HCT116 (cell line): ENCODE measurements around the gene PHACTR1. TPM values are rescaled to one million over a fixed set of nuclear protein-coding genes. Genes with fewer than 3 reads are reported as not detected.

ENCODE experiments used
- ATAC-seq: fragments of 200-7000 bp; cut with Tn5 transposase; 2 replicates; pipeline ENCODE4 v1.9.1; 2020; ENCODE audit warnings: mild to moderate bottlenecking, moderate library complexity
- BruUV-seq: library from RNA; stranded (reverse); fragments of 400-500 nt; replicated peaks from 2 replicates; lab custom pipeline; 2021; lab: Mats Ljungman, UMichigan
- CTCF ChIA-PET: fragments of 300-600 bp; sonication (Branson Sonifier 250); formaldehyde crosslinking; loops from one replicate; lab custom pipeline; 2021; ENCODE audit warnings: antibody characterized with exemption; lab: Charles Lee
- POLR2A ChIA-PET: fragments of 300-600, 350-600 bp; sonication (Branson Sonifier 250); formaldehyde crosslinking; loops from one replicate; lab custom pipeline; 2021; ENCODE audit warnings: antibody characterized with exemption; lab: Charles Lee
- RAD21 ChIA-PET, 2 experiments: fragments of 300-600 bp; sonication (Branson Sonifier 250); formaldehyde crosslinking; loops; one replicate each; lab custom pipeline; 2023; ENCODE audit warnings: low total read pairs in 2 of 2; ENCODE audit not compliant: uncharacterized antibody in 2 of 2, unreplicated experiment in 2 of 2, low non-redundant PET in 1 of 2; lab: Charles Lee
- DNase-seq: peaks from one replicate; pipeline ENCODE4 v3.0.0-alpha.2; 2010; ENCODE audit warnings: low read depth, low spot score
- H2AFZ ChIP-seq: fragments of 200-600 bp; shearing (Covaris generic), sonication (generic); 2 replicates; pipeline ENCODE4 v1.6.1; 2017; ENCODE audit warnings: low read depth, mixed run types, mixed read lengths, antibody characterized with exemption, low read length; ENCODE audit not compliant: poor library complexity, severe bottlenecking
- H3K27ac ChIP-seq: 2 replicates; pipeline ENCODE4 v1.5.1; 2012; ENCODE audit warnings: low read depth, low read length
- H3K27me3 ChIP-seq: fragments of 200-600 bp; sonication (generic); 2 replicates; pipeline ENCODE4 v1.6.1; 2016; ENCODE audit warnings: mixed run types, low read length, mixed read lengths; ENCODE audit not compliant: insufficient read depth
- H3K36me3 ChIP-seq, 2 experiments: fragments of 200-500 bp in 1 of 2; fragments of 200-600 bp in 1 of 2; sonication (Bioruptor generic) in 1 of 2; sonication (generic) in 1 of 2; 2 replicates each; pipeline versions ENCODE4 v1.5.1 to v1.6.1; 2014 to 2016; ENCODE audit warnings: low read length in 2 of 2, inconsistent platforms in 1 of 2, mixed read lengths in 1 of 2, mixed run types in 1 of 2; ENCODE audit not compliant: insufficient read depth in 2 of 2, control insufficient read depth in 1 of 2
- H3K4me1 ChIP-seq, 2 experiments: fragments of 200-600 bp in 1 of 2; sonication (generic) in 1 of 2; 2 replicates each; pipeline versions ENCODE4 v1.5.1 to v1.6.1; 2012 to 2017; ENCODE audit warnings: low read length in 2 of 2, inconsistent platforms in 1 of 2, mild to moderate bottlenecking in 1 of 2, mixed read lengths in 1 of 2, mixed run types in 1 of 2, moderate library complexity in 1 of 2; ENCODE audit not compliant: insufficient read depth in 2 of 2, control insufficient read depth in 1 of 2
- H3K4me2 ChIP-seq: fragments of 200-600 bp; sonication (generic); 2 replicates; pipeline ENCODE4 v1.6.1; 2017; ENCODE audit warnings: mixed run types, low read length, mixed read lengths
- H3K4me3 ChIP-seq, 2 experiments: fragments of 200-600 bp in 1 of 2; sonication (generic) in 1 of 2; replicated peaks in 1 of 2; 2 replicates each; pipeline ENCODE4 v1.5.1; 2011 to 2016; ENCODE audit warnings: low read length in 2 of 2, control low read depth in 1 of 2, low read depth in 1 of 2, mild to moderate bottlenecking in 1 of 2, mixed read lengths in 1 of 2, mixed run types in 1 of 2
- H3K79me2 ChIP-seq: fragments of 200-600 bp; sonication (generic); 2 replicates; pipeline ENCODE4 v1.6.1; 2017; ENCODE audit warnings: mild to moderate bottlenecking, mixed run types, low read length, moderate library complexity, mixed read lengths; ENCODE audit not compliant: insufficient read depth
- H3K9ac ChIP-seq: fragments of 200-600 bp; sonication (generic); 2 replicates; pipeline ENCODE4 v1.6.1; 2016; ENCODE audit warnings: low read length, mixed read lengths
- H3K9me2 ChIP-seq: fragments of 200-600 bp; sonication (generic), shearing (Covaris generic); 2 replicates; pipeline ENCODE4 v1.6.1; 2017; ENCODE audit warnings: mixed run types, mild to moderate bottlenecking, moderate library complexity; ENCODE audit not compliant: insufficient read depth
- H3K9me3 ChIP-seq, 2 experiments: fragments of 200-500 bp in 1 of 2; fragments of 200-600 bp in 1 of 2; sonication (Bioruptor generic) in 1 of 2; sonication (generic) in 1 of 2; 2 replicates each; pipeline ENCODE4 v1.6.1; 2014 to 2017; ENCODE audit warnings: low read length in 2 of 2, mixed read lengths in 2 of 2, inconsistent platforms in 1 of 2, low read depth in 1 of 2, mild to moderate bottlenecking in 1 of 2, mixed run types in 1 of 2, moderate library complexity in 1 of 2; ENCODE audit not compliant: control insufficient read depth in 1 of 2, insufficient read depth in 1 of 2
- H4K20me1 ChIP-seq: fragments of 200-600 bp; sonication (generic), shearing (Covaris generic); 2 replicates; pipeline ENCODE4 v1.6.1; 2017; ENCODE audit warnings: mixed run types, mild to moderate bottlenecking, moderate library complexity; ENCODE audit not compliant: insufficient read depth
- CEBPB ChIP-seq: IDR thresholded peaks from 2 replicates; pipeline ENCODE4 v1.6.1; 2012; ENCODE audit warnings: low read depth
- EZH2 ChIP-seq: fragments of 200-600 bp; sonication (generic); IDR thresholded peaks from 2 replicates; pipeline ENCODE4 v1.6.1; 2017; ENCODE audit warnings: antibody characterized with exemption, mixed run types
- FOSL1 ChIP-seq: IDR thresholded peaks from 2 replicates; pipeline ENCODE4 v1.6.1; 2012; ENCODE audit warnings: low read depth
- JUND ChIP-seq: IDR thresholded peaks from 2 replicates; pipeline ENCODE4 v1.6.1; 2012
- RAD21 ChIP-seq: IDR thresholded peaks from 2 replicates; pipeline ENCODE4 v1.6.1; 2012; ENCODE audit warnings: low read depth, mild to moderate bottlenecking
- TCF7L2 ChIP-seq: IDR thresholded peaks from 2 replicates; pipeline ENCODE4 v1.7.0; 2011; ENCODE audit warnings: borderline replicate concordance, inconsistent platforms; ENCODE audit not compliant: insufficient read depth, insufficient read length; ENCODE audit errors: extremely low read depth
- YY1 ChIP-seq: IDR thresholded peaks from 2 replicates; pipeline ENCODE4 v1.6.1; 2011; ENCODE audit warnings: low read length, low read depth, moderate library complexity, mild to moderate bottlenecking; ENCODE audit not compliant: insufficient replicate concordance; ENCODE audit errors: extremely low read depth
- ZFX ChIP-seq: fragments of 450-650 bp; IDR thresholded peaks from 2 replicates; pipeline ENCODE4 v1.6.1; 2017
- intact Hi-C: fragments of 100-400 bp; cut with micrococcal nuclease; formaldehyde crosslinking; loops from 2 replicates; pipeline ENCODE4 v1.10.0; 2022
- total RNA-seq: library from RNA; stranded (reverse); gene quantifications from one replicate; pipeline ENCODE4 v1.2.1, GENCODE V29; 2021; ENCODE audit not compliant: unreplicated experiment
- TF ChIP-seq, protein P1 (sequence below): IDR thresholded peaks from 2 replicates; pipeline ENCODE4 v1.6.1; 2012
- TF ChIP-seq, protein P2 (sequence below): IDR thresholded peaks from 2 replicates; pipeline ENCODE4 v1.6.1; 2011; ENCODE audit warnings: mild to moderate bottlenecking, low read length, moderate library complexity; ENCODE audit not compliant: insufficient replicate concordance; ENCODE audit errors: extremely low read depth

The PHACTR1 gene
- total RNA-seq, 1 experiment from 2014 or later: 0.17 TPM

DNA sequence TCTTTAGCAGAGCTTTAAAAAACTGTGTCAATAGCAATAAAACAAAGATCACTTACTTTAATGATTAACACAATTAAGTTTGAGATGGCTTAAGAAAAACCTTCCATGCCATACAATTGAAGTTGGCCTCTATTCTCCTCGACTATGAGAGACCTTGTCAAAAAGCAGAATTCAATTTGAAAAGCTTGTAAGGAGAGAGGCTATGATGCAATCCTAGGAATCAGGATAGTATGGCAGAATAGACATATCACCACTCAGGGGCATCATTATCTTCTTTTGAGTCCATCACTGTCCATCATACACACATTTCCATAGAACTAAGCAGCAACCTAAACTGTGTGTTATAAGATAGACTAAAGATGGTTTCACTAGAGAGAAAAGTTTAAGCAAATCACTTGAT lies 594.6 kb downstream of the PHACTR1 start:
- no peak for ATAC-seq
- Histone ChIP-seq H3K9me3 (no peaks in the 10 kb centered on the region), H3K4me2 (no peak overlapping the region), H3K4me1 (peaks cover 0 to 9% of the 10 kb centered on the region in 2 experiments; a peak in 1 of 4 replicates), H3K9me2 (no peaks in the 10 kb centered on the region), H3K36me3 (peaks cover 0 to 8% of the 10 kb centered on the region in 2 experiments; a peak in 2 of 4 replicates), H4K20me1 (no peaks in the 10 kb centered on the region)
- intact Hi-C loops: no loop called here
- RAD21 ChIA-PET: no interaction called here
- CTCF ChIA-PET: no interaction called here
- DNase-seq: no peak
- TF ChIP-seq JUND: no peak
- TF ChIP-seq, protein P1, sequence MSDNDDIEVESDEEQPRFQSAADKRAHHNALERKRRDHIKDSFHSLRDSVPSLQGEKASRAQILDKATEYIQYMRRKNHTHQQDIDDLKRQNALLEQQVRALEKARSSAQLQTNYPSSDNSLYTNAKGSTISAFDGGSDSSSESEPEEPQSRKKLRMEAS: no peak
- TF ChIP-seq ZFX: no peak
- TF ChIP-seq TCF7L2: no peak
- TF ChIP-seq EZH2: no peak
- TF ChIP-seq, all 23 proteins: peak for 0
- no TSS peak for BruUV-seq
- Histone ChIP-seq H3K9ac (no peak overlapping the region), H3K4me3 (no peak overlapping the region), H3K27me3 (no peaks in the 10 kb centered on the region), H2AFZ (no peak overlapping the region), H3K27ac (no peak overlapping the region), H3K79me2 (no peaks in the 10 kb centered on the region)
- POLR2A ChIA-PET: no interaction called here

DNA sequence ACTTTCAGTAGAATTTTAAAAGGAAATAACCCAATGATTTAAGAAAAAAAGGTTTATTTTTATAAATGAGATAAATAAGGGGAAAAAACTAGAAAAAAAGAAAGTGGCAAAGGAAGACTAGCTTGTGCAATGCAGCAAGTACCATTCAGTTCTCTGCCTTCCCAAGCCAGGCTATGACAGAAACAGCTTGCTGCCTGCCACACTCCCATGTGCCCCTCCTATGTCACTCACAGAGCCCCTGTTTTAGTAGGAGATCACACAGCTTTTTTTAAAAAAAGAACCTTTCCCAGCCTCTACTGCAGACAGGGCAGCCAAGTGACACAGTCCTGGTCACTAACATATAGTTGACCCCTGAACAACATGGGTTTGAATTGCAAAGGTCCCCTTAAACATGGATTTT lies 598.2 kb downstream of the PHACTR1 start:
- H3K4me3 ChIP-seq: no peak overlapping the region
- peaks cover 0 to 16% of the 10 kb centered on the region in 2 experiments; a peak in 1 of 4 replicates for H3K36me3 ChIP-seq
- ATAC-seq (no peak), DNase-seq (no peak)
- no peak overlapping the region for H3K9ac ChIP-seq
- no peak overlapping the region for H2AFZ ChIP-seq
- no TSS peak for BruUV-seq
- no peaks in the 10 kb centered on the region for H3K79me2 ChIP-seq
- H3K9me2 ChIP-seq: no peaks in the 10 kb centered on the region
- ChIA-PET CTCF (no interaction called here), POLR2A (no interaction called here), RAD21 (interaction anchor here in 1 of 2 experiments (0.6 kb wide), 1 partner anchor 21 kb away, joined by 5 read pairs; no protein-coding TSS in a partner anchor)
- intact Hi-C loops: no loop called here
- H3K9me3 ChIP-seq: no peaks in the 10 kb centered on the region
- H3K4me1 ChIP-seq: no peaks in the 10 kb centered on the region
- H3K27me3 ChIP-seq: no peaks in the 10 kb centered on the region
- no peak overlapping the region for H3K4me2 ChIP-seq
- TF ChIP-seq, protein P2, sequence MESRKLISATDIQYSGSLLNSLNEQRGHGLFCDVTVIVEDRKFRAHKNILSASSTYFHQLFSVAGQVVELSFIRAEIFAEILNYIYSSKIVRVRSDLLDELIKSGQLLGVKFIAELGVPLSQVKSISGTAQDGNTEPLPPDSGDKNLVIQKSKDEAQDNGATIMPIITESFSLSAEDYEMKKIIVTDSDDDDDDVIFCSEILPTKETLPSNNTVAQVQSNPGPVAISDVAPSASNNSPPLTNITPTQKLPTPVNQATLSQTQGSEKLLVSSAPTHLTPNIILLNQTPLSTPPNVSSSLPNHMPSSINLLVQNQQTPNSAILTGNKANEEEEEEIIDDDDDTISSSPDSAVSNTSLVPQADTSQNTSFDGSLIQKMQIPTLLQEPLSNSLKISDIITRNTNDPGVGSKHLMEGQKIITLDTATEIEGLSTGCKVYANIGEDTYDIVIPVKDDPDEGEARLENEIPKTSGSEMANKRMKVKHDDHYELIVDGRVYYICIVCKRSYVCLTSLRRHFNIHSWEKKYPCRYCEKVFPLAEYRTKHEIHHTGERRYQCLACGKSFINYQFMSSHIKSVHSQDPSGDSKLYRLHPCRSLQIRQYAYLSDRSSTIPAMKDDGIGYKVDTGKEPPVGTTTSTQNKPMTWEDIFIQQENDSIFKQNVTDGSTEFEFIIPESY: no peak
- TF ChIP-seq YY1: no peak
- no peak for TF ChIP-seq FOSL1
- no peak for TF ChIP-seq CEBPB
- no peak for TF ChIP-seq RAD21
- no peak for TF ChIP-seq TCF7L2
- no peaks in the 10 kb centered on the region for H4K20me1 ChIP-seq
- no peak overlapping the region for H3K27ac ChIP-seq
